DOHH2 (cell line): ENCODE measurements around the gene CDK14.

Source experiments
- CTCF ChIP-seq: fragments of 200-600 bp; sonication (generic); IDR thresholded peaks from one replicate; pipeline ENCODE4 v1.5.1; 2014; ENCODE audit warnings: antibody characterized with exemption, mild to moderate bottlenecking, low read depth, low read length; ENCODE audit not compliant: poor library complexity, severe bottlenecking
- EZH2phosphoT487 ChIP-seq: fragments of 200-600 bp; sonication (generic); IDR thresholded peaks from 2 replicates; pipeline ENCODE4 v1.6.1; 2017; ENCODE audit warnings: borderline replicate concordance, mild to moderate bottlenecking, antibody characterized with exemption, low read length, moderate library complexity, mixed read lengths

GRCh38 chr7:91165846-91166230 is 569.7 kb downstream of the CDK14 start:
- TF ChIP-seq CTCF (no peak), EZH2phosphoT487 (no peak)
